ENCODE results near the gene NAIF1.
"Not testable (repeated sequence)": the region's sequence is repeated elsewhere in the genome, so short reads cannot be mapped to it uniquely, and the experiment has no call there.

NAIF1 gene

DNA sequence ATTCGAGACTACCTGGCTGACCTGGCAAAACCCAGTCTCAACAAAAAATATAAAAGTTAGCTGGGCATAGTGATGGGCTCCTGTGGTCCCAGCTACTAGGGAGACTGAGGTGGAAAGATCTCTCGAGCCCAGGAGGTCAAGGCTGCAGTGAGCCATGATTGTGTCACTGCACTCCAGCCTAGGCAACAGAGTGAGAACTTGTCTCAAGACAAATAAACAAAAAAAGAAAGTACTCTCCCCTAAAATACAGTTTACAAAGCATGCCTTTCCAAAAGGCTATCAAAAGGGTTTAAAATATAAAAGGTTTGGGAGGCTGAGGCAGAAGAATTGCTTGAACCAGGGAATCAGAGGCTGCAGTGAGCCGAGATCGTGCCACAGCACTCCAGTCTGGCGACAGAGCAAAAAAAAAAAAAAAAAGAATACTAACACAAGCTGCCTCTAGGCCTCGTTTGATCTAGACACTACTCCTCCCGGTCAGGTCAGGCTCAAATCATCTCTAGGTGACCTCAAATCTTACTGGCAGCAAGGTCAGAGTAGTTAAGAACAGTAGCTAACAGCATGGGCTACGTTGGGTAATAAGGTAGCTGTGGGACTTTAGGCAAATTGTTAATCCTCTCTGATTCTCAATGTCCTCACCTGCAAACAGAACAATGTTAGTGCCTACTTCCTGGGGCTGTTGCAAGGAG lies 9.3 kb downstream of the NAIF1 start:
- no peak for FAIRE-seq

DNA sequence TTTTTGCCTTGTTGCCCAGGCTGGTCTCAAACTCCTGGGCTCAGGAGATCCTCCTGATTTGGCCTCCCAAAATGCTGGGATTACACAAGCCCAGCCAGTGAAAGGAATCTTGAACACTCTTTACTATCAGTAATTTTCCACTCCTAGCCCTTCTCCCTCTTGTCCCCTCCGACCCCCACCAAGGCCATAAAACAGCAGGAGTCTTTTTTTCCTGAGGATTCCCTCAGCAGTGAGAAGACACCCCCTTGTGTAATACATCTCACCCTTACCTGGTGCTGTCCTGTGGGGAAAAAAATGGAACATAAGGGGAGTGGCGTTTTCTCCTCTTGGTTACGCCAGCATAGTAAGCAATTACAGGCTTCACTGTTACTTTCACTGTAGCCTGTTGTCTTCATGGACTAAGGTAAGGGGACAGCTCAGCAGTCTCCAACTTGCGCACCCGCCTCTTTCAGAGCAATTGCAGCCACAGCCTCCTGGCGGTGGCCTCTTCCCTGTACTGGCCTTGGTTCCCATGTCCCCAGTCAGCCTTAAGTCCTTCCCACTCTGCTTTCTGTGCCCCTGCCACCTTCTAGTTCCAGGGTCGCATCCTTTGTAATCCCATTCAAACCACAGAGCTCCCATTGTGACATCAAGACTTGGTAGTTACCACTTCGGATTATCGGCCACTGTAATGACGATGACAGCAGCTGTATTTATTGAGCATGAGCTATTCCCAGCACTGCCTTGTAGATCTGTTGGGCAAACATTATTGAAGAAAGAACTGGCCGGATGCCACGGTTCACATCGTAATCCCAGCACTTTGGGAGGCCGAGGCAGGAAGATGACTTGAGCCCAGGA lies 10.0 kb downstream of the NAIF1 start:
- FAIRE-seq = no peak

DNA sequence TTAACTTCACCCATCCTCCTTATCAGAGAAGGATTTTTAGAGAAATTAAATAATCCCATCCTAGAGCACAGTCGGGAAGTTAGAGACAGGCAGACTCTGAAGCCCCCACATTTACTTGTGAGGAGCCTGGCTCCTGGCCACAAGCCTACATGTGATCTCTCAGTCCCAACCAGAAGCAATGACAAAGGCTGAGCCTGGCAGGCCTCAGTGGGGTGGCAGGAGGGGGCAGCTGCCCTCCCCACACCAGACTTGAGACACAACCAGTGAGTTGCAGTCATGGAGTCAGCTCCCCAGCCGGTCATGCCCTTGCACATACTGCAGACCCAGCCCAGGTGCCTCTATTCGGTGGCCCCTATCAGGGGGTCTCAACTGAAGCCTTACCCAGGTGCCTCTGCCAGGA lies 11.0 kb downstream of the NAIF1 start:
- no peak for FAIRE-seq

DNA sequence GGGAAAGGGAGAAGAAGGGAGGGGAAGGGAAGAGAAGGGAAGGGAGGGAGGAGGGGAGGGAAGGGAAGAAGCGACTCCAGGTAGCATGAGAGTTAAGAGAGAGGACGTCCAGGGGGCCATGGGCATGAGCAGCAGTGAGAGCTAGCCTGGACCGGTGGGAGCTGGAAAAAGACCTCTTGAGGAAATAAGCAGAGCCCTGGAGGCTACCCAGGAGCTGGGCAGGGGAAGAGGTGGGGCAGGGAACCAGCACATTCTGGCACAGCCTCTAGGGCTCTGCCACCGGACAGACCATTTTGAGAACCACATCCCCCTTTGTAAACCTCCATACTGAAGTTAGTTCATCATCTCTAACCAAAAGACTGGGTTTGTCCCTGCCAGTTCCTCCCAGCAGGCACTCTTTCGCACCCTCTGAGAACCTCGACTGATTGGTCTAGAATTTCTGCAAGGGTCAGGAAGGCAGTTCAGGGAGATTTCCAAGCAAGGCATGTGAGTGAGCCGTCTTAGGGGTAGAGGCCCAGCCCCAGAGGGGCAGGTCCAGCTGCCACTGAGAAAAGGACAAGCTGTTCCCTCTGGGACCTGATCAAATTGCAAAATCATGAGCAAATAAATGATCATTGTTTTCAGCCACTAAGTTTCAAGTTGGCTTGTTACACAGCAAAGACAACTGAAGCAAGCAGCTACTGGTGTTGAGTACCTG lies 11.6 kb downstream of the NAIF1 start:
- no peak for FAIRE-seq

DNA sequence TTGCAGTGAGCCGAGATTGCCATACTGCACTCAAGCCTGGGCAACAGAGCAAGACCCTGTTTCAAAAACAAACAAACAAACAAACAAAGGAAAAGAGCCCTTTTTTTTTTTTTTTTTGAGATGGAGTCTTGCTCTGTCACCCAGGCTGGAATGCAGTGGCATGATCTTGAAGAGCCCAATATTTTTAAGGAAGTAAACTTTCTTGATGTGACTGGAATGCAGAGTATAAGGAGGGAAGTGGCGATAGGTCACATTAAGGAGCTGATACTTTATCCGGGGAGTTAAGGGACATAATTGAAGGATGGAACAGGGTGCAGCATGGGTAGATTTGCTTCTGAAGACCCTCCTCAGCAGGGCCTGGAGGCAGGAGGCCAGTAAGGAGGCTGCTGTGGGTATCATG lies 13.0 kb downstream of the NAIF1 start:
- no peak for FAIRE-seq

DNA sequence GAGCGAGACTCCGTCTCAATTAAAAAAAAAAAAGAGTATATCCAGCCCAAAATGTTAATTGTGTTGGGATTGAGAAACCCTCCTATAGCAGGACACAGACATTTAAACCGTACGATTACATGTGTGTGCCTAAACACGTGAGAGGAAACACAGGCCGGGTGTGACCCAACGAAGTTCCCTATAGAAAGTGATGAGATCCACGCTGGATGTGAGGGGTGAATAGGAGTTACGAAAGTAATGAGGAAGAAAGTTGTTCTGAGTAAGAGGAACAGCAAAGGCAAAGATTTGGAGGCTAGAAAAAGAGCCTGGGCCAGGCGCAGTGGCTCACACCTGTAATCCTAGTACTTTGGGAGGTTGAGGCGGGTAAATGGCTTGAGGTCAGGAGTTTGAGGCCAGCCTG lies 13.6 kb downstream of the NAIF1 start:
- no peak for FAIRE-seq

DNA sequence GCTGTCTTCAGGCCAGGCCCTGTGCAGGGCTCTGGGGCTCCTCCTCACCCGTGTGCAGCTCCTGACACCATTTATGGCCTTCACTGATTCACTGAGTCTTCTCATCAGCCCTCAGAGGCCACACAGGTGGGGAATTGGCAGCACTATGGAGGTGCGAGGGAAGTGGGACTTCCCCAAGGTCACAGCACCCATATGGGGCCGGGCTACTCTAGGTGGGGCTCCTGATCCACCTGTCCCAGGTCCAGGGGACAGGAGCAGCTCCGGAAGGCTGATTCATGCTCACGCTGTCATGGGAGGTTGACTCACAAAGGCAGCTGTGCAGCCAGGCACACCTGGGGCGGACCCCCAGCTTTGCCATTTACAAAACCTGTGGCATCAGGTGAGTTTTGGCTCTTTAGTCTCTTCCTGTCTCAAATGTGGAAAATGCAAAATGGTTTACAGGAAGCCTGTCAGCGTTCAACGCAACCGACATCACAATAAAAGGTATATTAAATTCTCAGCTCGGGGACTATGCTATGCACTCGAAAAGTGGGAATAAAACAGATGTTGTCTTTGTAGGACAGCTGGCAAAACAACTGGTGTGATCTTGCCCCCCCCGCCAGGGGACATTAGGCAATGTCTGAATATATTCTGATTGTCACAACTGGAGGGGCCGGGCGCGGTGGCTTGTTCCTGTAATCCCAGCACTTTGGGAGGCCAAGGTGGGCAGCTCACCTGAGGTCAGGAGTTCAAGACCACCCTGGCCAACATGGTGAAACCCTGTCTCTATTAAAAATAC lies 15.0 kb downstream of the NAIF1 start:
- no peak for FAIRE-seq

DNA sequence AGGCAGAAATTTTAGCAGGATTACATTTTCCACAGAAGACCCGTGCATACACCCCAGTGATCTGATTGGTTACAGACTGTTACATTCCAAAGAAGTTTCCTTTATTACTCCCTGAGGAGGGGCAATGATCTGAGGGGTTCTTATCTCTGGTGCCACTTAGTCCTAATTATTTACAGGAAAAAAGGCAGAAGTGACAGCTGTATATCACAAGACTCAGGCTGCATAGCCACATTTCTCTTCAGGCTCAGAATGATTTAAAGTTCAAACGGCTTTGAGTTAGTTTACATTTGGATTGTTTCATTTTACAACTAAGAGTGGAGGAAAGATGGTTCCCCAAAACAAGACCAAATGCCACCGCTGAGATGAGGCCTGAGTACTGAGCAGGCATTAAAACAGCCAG lies 17.3 kb downstream of the NAIF1 start:
- FAIRE-seq = no peak

DNA sequence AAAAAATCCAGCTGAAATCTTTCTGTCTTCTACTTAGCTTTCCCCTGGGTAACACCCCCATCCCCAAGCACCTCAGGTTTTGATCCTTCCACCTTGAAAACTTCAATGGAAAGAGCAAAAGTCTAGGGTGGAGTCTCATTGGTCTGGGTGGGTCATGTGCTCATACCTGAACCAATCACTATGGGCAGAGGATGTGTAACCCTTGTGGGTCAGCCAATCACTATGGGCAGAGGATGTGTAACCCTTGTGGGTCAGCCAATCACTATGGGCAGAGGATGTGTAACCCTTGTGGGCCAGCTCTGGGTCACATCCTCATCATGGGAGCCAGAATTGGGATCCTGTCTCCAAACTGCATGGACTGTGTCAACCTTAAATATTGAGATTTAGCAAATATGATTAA lies 18.5 kb downstream of the NAIF1 start:
- FAIRE-seq = no peak

DNA sequence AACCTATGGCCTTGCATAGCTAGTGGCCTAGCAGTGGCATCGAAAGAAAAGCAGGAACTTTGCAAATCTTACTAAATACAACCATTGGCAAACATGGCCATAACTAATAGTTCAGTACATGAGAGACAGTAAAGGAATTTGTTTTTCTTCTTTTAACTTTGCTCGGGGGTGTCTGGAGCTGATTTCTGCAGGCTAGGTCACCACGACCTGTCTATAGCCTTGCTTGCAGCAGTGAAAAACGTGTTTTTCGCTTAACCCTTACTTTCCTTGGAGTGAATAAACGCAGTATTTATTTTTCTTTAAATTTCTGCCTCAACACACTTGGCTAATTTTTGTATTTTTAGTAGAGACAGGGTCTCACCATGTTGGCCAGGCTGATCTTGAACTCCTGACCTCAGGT lies 19.9 kb downstream of the NAIF1 start:
- no peak for FAIRE-seq

DNA sequence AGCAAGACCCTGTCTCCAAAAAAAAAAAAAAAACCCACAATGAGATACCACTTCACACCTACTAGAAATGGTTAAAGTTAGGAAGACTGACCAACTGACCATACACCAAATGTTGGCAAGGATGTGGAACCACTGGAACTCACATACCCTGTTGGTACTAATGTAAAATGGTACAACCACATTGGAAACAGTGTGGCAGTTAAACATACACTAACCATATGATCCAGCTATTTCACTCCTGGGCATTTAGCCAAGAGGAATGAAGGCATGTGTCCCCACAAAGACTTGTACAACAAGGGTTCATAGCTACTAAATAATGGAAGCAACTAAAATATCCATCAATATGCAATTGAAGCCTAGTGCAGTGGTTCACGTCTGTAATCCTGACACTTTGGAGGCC lies 21.3 kb downstream of the NAIF1 start:
- no peak for FAIRE-seq

DNA sequence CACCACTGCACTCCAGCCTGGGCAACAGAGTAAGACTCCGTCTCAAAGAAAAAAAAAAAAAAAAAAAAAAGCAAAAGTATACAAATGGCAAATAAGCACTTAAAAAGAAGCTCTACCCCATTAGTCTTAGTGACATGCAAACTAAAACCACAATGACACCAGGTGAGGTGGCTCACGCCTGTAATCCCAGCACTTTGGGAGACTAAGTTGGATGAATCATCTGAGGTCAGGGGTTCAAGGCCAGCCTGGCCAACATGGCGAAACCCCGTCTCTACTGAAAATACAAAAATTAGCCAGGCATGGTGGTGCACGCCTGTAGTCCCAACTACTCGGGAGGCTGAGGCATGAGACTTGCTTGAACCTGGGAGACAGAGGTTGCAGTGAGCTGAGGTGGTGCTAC lies 21.7 kb downstream of the NAIF1 start:
- FAIRE-seq = not testable (repeated sequence)

DNA sequence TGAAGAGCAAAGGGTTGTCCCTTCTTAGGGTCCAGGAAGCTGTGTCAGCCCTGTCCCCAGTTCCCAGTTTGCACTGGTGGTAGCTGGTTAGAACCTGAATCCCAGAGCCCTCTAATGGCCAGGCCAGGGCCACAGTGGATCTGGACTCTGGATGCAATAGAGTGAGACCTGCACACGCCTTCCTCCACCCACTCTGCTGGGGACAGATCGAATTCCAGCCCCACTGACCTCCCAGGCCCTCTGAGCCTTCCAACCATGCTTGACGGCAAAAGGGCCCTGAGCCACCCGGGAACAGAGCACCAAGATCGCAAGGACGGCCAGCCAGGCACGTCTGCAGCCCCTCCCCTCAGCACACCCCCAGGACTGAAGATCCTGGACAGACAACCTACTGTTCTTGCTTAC lies 23.7 kb downstream of the NAIF1 start:
- FAIRE-seq = no peak

DNA sequence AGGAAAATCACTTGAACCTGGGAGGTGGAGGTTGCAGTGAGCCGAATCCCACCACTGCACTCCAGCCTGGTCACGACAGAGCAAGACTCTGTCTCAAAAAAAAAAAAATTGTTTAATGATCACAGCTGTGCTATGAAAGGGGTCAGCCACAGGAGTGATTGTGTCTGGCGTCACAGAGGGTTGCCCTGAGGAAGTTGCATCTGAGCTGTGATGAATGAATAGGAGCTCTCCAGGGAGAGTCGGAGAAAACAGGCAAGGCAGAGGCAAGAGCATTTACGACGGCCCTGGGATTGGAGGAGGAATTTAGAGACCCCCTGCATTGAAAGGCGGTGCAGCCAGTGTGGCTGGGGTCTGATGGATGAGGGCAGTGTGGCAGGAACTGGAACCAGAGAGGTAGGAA lies 25.1 kb downstream of the NAIF1 start:
- FAIRE-seq = no peak

DNA sequence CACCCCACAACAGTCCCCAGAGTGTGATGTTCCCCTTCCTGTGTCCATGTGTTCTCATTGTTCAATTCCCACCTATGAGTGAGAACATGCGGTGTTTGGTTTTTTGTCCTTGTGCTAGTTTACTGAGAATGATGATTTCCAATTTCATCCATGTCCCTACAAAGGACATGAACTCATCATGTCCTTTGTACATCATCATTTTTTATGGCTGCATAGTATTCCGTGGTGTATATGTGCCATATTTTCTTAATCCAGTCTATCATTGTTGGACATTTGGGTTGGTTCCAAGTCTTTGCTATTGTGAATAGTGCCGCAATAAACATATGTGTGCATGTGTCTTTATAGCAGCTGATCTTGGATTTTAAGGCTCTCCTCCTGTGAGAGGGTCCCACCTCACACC lies 26.3 kb downstream of the NAIF1 start:
- not testable (repeated sequence) for FAIRE-seq

DNA sequence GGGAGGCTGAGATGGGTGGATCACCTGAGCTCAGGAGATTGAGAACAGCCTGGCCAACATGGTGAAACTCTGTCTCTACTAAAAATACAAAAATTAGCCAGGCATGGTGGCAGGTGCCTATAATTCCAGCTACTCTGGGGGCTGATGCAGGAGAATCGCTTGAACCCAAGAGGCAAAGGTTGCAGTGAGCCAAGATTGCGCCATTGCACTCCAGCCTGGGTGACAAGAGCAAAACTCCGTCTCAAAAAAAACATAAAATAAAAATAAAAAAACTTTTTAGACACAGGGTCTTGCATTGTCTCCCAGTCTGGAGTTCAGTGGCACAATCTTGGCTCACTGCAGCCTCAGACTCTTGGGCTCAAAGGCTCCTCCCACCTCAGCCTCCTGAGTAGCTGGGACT lies 30.6 kb downstream of the NAIF1 start:
- not testable (repeated sequence) for FAIRE-seq

DNA sequence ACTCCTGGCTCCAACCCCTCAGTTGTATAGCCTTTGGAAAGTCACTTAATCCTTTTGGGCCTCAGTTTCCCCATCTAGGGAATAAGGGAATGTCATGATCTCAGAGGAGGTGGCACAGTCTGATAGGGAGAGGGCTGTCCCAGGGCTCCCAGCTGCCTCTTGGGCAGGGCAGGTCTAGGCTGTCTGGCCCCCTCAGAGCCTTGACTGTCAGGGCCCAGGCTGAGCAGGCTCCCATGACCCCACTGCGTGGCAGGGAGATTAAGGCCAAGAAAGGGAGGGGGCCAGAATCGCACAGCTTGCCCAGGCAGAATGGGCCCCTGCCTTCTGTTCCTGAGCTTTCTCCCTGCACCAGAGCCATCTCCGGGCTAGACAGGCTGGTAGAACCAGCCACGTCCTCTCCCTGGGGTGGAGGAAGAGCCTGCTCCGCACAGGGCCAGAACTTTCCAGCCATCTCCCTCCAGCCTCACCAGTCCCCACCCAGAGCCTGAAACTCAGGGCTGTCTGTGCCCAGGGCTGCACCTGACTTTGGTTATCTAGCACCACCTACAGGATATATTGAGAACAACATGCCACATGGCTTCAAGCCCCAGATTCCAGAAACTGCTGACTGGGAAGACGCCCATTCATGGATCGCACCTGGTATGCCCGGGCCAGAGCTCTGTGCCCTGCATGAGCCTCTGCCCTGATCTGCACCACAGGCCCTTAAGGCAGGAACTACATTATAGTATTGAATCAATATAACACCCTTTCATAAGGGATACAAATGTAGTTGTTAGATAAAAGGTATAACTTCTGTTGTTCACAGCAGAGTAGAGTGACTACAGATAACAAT lies 32.1 kb downstream of the NAIF1 start:
- FAIRE-seq = no peak

DNA sequence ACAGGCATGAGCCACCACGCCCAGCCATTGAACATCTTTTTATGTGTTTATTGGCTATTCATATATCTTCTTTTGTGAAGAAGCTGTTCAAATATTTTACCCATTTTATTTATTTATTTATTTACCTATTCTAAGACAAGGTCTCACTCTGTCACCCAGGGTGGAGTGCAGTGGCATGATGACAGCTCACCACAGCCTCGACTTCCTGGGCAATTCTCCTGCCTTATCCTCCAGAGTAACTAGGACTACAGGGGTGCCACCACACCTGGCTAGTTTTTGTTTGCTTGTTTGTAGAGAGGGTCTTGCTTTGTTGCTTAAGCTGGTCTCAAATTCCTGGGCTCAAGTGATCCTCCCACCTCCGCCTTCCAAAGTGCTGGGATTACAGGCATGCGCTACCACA lies 33.5 kb downstream of the NAIF1 start:
- FAIRE-seq = no peak

DNA sequence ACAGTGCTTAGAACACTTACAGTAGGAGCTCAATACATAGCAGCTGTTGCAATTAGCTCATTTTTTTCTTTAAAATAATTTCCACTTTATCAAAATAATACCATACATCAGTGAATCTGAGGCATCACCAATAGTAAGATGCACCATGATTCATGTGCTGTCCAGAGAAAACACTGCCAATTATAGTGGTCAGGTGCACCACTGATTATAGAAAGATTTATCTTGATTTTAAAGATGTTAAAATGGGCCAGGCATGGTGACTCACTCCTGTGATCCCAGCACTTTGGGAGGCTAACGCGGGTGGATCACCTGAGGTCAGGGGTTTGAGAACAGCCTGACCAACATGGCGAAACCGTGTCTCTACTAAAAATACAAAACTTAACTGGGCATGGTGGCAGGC lies 39.4 kb downstream of the NAIF1 start:
- no peak for FAIRE-seq

DNA sequence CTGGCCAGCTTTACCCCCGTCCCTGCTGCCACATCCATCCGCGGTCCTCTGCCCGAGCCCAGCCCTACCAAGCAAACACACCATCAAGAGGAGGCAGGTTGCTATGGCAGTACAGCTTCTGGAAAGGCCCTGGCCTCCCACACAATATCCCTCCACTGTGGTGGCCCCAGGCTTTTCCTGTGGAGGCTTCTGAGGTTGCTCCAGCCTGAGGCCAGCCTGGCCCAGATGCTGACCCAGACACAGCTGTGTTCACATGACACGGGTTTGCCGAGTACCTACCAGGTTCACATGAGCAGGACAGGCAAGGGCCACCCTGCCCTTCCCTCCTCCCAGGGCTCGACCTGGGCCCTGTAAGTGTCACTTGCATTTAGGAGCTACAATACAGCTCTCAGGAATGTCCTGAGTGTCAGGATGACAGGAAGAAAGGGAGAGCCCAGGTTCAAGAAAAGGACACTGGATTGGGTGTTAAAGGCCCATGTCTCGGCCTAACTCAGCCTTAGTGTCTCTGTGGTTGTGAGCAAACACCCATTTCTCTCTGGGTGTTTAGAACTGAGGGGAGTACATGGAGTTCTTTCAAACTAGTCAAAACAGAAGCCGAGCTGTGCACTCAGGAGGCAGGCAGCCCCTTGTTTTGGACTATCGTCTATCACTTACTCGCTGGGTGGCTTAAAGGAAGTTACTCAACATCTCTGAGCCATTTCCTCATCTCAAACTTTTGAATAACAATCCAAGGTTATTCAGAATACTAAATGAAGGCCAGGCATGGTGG lies 40.2 kb downstream of the NAIF1 start:
- no peak for FAIRE-seq

DNA sequence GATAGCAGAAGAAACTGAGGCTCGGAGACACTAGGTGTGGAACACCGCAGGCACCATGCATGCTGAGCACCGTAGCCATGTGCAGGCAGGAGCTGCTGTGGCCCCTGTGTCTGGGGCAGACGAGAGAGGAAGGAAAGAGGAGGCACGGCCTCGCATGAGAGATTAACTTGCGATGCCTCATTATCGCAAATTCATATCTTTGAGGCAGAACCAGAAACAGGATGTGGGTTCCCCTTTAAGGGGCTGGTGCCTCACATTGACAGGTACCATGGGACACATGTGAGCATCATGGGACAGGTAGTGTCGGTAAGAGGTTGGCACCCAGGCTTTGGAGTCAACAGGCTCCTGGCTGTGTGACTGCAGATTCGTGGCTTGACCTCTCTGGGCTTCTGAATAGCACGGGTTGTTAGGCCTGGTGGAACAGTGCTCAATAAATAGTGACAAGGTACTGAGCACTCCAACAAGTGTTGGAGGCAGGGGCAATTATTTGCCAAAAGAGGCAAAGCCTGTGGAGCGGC lies 40.8 kb downstream of the NAIF1 start:
- FAIRE-seq = no peak

All from colon (tissue), 2 donors.